ENCODE measurements around the gene TCF4. TPM values are rescaled to one million over a fixed set of nuclear protein-coding genes. Genes with fewer than 3 reads are reported as not detected.

TCF4 gene
- total and polyA plus RNA-seq, 2 of the 13 experiments (the other 11 are each of a cell fraction or from before 2014, with no cell fraction given): not detected

GRCh38 chr18:55384115-55384514, 203.9 kb downstream of the TCF4 start (continued):
- TF ChIP-seq THAP7 (CRISPR knock-in tag; IDR thresholded peaks at IDR 0.05) (no peak), ZNF430 (CRISPR knock-in tag; IDR thresholded peaks at IDR 0.05) (no peak), IRF9 (CRISPR knock-in tag; IDR thresholded peaks at IDR 0.05; ENCODE audit: borderline replicate concordance) (no peak), GZF1 (CRISPR knock-in tag; IDR thresholded peaks at IDR 0.05) (no peak), BRF2 (CRISPR knock-in tag; IDR thresholded peaks at IDR 0.05) (no peak)

GRCh38 chr18:55382277-55382805, 205.7 kb downstream of the TCF4 start:
- Histone ChIP-seq H3K9ac (ENCODE audit: insufficient read depth, low read depth, low read length) (no peak overlapping the region), H3K27me3 (ENCODE audit: control insufficient read depth in 1 of 2, insufficient read depth in 2 of 2, low read length in 2 of 2) (no peaks in the 10 kb centered on the region), H3K36me3 (replicated peaks in 1 of 2; ENCODE audit: control insufficient read depth in 1 of 2, insufficient read depth in 2 of 2, low read length in 2 of 2) (no peaks in the 10 kb centered on the region), H2AFZ (ENCODE audit: low read length) (no peak overlapping the region), H3K4me1 (ENCODE audit: insufficient read depth, low read length) (no peaks in the 10 kb centered on the region), H3K4me3 (replicated peaks in 1 of 3; ENCODE audit: insufficient read depth in 1 of 3, low read depth in 2 of 3, low read length in 3 of 3) (no peak overlapping the region), H3K9me3 (ENCODE audit: low read length) (0 out of 2 replicates have a peak, but pooled peaks cover 14% of the 10 kb centered on the region), H4K20me1 (ENCODE audit: insufficient read depth, low read length) (no peaks in the 10 kb centered on the region), H3K79me2 (ENCODE audit: insufficient read depth, low read length) (no peaks in the 10 kb centered on the region), H3K4me2 (ENCODE audit: low read depth, low read length) (no peak overlapping the region), H3K27ac (ENCODE audit: extremely low read length, insufficient read depth, low read length) (no peak overlapping the region)
- DNase-seq (ENCODE audit: low spot score): no peak
- intact Hi-C loops (cut with micrococcal nuclease; ENCODE audit: unreplicated experiment): no loop called here
- ATAC-seq: no peak
- CTCF ChIA-PET (ENCODE audit: low intra/inter-chr PET ratio, low total read pairs): no interaction called here
- WGBS (ENCODE audit: low lambda C conversion rate): 4% methylated on average over 2 of the region's 2 CpGs
- in situ Hi-C loops (cut with HindIII; ENCODE audit: extremely low pct_ligation_motif_present, low pct_unique_long_range_greater_than_20kb): no loop called here
- FAIRE-seq: no peak
- peak; percentile 91 for TF ChIP-seq ZNF317 (CRISPR knock-in tag; IDR thresholded peaks at IDR 0.05)
- TF ChIP-seq CCDC6 (CRISPR knock-in tag; IDR thresholded peaks at IDR 0.05): no peak
- POLR2A ChIA-PET: no interaction called here
- BruUV-seq (replicated peaks): no TSS peak

Measured in HepG2 (cell line).